Measurements from ENCODE around the gene CLDND1.
"Not testable (repeated sequence)": the region's sequence is repeated elsewhere in the genome, so short reads cannot be mapped to it uniquely, and the experiment has no call there.

The CLDND1 gene

DNA sequence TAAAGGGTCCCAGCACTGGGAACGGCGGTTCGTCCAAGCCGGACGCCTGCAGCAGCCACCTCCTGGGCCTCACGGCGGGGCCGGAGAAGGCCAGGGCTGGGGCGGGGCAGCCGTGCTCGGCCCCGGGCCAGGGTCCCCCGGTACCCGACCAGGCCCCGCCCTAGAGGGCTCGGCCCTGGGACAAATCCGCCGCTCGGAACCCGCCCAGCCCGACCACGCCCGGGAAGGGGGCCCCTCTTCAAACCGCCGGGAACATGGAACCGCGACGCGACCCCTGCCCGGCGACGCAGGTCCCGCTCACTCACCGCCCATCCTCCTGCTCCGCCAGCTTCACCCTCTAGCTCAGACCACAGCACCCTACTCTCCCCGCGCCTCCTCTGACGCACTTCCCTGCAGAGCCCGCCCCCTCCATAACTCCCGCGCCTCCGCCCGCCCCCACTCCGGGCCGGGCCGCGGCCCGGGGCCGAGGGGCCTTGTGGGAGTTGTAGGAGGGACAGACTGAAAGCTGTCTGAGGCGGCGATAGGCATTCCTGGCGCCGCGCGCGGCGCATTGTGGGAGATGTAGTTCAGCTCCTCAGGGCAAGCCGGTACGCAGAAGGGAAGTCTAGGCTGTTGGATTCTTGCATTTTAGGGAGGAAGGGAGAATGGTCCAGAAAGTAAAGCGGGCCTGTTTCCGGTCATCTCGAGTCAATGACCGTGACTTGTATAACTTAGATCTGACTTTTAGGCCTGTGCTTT is at the start of gene CLDND1:
Gene CLDND1 (minus strand): TSS at position 359 of the 738 bp plus-strand sequence. CDS start 1,478 bp downstream, outside the sequence.
- DNase-seq (ENCODE audit: low spot score) = peak; percentile 95

DNA sequence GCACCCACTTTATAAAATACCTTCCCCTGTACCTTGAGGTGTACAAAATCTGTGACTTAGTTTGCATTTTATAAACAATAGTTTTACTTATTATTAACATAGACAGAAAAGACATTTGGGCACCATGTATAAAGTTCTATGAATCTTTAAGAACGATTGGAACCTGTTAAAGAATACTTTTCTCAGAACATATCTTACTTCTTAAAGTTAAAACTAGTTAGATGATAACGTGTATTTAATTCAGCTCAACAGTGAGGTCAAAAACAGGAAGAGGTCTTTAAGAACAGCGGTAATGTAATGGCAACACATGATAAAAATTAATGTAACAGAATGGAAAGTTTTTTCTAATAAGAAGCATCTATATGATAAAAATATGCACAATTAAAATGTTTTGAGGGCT is 45.7 kb upstream of the CLDND1 start:
- no peak for DNase-seq (ENCODE audit: low spot score)

DNA sequence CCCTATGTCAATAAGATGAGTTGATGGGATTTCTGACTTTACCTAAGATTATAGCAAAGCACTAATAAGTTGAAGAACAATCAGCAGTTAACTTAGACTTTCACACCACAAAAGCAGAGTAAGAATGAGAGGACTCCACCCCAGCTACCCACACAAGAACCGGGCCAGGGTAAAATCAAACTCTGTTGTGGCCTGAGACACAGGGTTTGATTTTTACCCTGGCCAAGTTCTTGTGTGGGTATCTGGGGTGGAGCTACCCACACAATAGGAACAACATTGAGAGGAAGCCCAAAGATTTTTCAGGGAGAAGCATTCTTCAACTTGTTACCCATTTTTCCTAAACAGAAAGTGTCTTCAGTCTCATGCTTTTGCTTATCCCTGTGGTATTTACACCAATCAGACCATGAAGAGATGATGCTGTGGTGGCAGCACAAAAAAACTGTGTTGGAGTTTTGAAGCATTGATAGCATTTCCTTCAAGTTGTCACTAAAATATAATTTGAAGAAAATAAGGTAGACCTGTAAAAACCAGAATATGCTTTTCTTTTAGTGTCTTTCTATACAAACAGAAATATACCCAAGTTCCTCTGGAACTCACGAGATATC is 45.1 kb upstream of the CLDND1 start:
- no peak for DNase-seq (ENCODE audit: low spot score)

DNA sequence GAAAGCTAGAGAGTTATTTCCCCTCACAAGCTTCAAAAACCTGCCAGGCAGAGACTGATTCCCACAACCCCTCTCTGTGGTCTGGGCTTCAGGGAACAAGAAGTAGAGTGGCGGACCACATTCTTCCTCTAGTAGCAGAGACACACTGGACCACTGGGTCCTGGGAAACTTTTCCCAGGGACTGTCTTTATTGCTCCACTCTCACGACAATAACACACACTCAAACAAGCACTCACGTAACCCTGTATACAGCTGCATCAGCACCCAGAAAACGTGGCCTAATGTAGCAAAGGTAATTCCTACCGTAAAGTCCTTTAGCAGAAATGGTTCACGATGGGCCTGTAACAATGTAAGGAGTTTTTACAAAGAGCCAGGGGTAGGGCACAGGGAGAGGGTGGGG is 43.1 kb upstream of the CLDND1 start:
- no peak for DNase-seq (ENCODE audit: low spot score)

DNA sequence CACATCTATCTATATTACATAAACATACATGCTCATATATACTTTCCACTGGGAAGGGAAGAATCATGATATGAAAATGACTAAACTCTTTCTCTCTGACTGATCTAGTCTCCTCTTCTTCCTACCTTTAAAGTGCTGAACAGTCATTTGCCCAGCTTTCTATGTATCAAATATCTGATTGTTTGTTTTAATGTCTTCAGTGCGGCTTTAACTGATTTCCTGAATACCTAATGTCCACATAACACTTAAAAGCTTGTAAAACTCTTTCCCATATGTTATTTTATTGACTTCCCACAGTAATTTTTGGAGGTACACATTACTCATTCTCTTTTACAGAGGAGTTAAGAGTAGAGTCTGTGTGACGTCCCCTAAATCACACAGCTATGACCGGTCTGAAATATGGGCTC is 42.5 kb upstream of the CLDND1 start:
- no peak for DNase-seq (ENCODE audit: low spot score)

DNA sequence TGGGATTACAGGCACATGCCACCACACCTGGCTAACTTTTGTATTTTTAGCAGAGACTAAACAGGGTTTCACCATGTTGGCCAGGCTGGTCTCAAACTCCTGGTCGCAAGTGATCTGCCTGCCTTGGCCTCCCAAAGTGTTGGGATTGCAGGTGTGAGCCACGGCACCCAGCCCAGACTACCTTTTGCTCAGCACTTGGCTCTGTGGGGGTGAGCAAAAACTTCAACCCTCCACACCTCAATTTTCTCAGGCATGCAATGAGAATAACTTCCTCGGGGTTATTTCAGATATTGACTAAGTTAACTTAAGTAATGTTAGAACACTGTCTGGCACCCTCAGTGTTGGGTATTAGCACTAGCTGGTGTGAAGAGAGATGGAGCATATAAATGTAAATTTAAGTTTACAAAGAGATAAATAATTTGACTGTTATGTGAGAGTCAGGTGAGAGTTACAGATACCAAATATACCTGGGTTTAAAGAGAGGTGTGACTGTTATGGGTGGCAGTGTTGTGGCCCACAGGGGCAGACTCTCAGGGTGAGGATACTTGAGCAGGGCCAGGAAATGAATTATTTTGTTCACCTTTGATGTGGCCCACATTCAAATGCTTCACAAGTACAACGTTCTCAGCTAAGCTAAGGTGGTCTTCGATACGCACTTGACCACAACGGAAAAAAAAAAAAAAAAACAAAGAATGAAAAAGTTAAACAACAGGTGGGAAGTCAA is 41.7 kb upstream of the CLDND1 start:
- no peak for DNase-seq (ENCODE audit: low spot score)

DNA sequence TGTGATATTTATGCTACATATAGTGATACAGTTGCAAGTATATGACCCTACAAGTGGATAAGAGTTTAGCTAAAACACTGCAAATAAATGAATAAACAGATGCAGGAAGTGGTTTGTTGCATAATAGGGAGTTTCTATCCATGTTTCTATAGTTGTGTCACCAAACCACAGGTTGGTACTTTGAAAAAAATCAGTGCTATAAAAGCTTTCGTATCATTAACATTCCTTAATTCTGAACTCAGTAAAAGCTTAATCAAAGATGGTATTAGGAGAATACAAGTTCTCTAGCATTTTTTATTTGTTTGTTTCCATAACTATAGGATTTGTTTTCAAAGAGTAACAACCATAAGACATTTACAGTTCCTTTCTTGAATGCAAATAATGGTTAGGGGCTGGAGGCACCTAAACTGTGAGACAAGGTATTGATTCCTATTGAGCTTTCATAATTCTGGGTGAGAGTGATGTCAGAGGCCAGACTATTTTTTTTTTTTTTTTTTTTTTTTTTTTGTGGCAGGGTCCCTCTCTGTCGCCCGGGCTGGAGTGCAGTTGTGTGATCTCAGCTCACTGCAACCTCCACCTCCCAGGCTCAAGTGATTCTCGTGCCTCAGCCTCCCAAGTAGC is 41.1 kb upstream of the CLDND1 start:
- no peak for DNase-seq (ENCODE audit: low spot score)

DNA sequence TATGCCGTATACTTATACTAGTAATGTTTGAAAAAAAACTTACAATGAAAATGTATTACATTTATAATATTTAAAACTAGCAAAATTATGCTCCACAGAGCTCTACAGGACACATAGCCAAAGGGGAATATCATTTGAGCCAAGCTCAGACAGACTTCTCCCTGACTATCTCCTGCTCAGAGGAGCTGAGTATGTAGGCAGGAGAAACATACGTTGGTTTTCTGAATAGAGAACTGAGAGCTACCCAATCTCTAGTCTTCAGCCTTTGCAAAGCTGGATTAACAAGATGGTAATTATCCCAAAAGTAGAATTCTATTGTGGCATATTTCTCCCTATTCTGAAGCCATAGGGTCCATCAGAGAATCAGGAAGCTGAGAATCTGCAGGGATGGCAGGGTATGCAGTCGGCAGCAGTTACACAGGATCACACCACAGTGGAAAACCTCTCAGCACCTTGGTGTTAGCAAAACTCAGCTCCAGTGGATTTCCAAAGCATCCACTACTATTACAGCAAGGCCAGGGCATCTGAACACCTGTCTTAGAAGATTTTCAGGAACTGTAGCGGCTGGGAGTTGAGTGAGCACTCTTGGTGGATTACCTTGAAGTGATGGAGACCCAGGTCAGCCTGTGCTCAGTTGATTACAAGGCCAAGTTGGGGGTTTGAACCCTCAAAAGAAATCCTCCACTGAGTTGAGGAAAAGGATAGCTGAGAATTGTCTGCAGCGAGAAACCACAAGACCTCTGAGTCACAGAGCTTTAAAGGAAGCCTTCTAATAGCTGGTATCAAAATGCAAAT is 39.2 kb upstream of the CLDND1 start:
- no peak for DNase-seq (ENCODE audit: low spot score)

DNA sequence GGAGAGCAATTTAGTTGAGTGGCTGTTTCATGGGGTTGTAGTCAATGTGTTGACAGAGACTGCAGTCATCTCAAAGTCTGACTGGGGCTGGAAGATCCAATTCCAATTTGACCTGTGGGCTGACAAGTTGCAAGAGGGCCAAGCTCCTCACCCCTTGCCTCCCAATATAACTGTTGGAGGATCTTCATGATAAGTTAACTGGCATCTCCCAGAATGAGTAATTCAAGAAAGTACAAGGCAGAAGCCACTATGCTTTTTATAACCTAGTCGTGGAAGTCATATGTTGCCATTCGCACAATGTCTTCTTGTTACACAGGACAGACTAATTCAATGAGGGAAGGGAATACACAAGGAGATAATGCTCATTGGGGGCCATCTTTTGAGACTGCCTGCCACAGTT is 38.2 kb upstream of the CLDND1 start:
- DNase-seq (ENCODE audit: low spot score) = no peak

DNA sequence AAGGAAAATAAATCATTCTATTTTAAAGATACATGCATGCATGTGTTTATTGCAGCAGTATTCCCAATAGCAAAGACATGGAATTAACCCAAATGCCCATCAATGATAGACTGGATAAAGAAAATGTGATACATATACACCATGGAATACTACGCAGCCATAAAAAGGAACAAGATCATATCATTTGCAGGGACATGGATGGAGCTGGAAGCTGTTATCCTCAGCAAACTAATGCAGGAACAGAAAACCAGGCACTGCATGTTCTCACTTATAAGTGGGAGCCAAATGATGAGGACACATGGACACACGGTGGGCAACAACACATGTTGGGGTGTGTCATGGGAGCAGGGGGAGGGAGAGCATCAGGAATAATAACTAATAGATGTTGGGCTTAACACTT is 37.1 kb upstream of the CLDND1 start:
- DNase-seq (ENCODE audit: low spot score) = not testable (repeated sequence)

DNA sequence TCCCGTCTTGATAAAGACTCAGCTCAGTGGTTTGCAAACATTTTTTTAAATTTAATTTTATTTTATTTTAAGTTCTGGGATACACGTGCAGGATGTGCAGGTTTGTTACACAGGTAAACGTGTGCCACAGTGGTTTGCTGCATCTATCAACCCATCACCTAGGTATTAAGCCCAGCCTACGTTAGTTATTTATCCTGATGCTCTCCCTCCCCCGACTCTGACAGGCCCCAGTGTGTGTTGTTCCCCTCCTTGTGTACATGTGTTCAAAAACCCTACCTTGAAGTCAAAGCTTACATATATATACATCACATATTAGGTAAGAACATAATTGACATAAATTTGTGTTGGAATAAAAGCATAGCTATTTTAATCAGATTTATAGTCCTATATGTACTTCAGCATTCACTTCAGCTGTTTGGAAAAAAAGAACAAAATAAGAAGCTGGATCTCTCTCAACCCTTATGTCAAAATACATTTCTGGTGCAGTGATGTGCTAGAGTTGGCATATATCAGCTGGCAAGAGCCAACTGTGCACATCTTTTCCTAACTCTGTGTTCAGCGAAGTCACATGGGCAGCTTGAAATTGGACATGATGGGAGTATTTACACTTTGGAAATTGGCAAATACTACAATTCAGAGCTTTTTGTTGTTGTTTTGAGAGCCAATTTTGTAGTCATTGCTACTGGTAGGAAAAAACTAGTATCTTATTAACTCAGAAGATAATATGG is 35.6 kb upstream of the CLDND1 start:
- DNase-seq (ENCODE audit: low spot score) = no peak

DNA sequence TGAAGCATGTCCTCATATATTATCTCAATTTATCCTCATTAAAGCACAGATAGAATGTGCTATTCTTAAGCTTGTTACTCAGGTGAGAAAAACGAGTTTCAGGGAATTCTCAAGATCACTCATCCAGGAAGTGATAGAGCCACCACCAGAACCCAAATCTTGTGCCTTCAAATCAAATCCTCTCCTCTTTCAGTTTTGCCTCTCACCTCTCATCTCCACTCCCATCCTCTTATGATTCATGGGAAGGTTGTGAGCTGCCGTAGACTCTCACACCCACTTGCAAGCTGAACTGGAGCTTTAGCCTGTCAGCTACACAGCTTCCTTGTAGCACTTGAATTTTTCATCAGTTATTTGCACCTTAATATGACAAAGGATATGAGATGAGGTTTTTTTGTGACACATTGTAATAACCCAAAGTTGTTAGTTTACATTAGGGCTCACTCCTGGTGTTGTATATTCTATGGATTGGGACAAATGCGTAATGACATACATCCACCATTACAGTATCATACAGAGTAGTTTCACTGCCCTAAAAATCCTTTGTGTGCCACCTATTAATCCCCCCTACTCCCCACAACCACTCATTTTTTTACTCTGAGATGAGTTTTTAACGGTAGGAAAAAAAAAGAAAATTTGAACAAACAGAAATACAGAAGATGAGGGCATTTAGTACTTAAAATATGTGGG is 34.8 kb upstream of the CLDND1 start:
- no peak for DNase-seq (ENCODE audit: low spot score)

DNA sequence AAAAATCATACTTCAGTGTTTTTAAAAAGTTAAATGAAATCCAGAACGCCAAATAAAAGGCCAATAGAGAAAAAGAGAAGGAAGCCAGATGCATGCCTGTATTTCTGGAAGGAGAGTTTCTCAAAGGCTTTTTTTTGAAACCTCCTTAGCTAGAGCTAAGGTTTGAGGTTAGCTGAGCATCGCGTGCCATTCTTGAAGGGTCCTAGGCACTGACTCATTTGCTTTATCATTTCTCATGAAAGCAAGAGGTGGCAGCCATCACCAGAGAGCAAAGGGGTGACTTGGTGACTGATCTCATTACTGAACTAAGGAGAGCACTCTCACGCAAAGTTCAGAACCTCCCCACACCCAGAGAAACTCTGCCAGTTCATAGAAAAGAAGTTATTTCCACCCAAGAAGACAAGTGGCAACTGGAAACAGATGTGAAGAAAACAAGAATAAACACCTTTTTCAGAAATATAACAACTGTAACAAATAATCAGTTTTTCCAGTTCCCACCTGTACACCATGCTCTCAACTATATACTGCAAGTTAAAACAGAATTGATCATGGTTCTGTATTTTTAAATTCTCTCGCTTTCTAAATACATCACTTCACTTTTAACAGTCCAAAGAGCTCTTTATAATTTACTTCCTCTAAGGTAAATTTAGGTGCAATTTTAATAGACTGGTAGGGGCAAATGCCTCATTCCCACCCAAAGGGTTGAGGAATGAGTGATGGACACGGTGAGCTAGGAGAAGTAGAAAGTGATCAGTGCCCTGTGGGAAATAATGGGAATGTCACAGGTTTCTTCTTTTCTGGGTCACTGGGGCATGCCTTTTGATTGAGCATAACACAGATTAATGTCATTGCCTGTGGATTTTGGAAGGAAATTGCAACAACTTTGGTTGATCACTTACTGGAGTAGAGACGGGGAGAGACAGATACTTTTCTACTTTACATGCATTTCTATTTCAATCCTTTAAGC is 33.7 kb upstream of the CLDND1 start:
- DNase-seq (ENCODE audit: low spot score) = no peak

DNA sequence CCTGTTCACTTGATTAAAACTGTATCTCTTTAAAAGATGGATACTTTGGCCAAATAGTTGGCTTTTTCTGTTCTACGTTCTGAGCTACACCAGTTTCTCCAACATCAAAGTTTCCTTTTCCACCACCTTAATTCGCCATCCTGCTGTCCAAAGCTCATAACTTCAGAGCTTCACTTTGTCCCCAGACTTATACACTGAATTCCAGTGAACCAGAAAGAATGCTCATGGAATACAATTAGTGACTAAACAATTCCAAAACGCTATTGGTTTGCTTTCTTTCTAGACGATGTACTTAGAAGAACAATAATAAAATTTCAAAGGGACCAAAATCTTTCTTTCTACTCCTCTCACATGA is 32.3 kb upstream of the CLDND1 start:
- no peak for DNase-seq (ENCODE audit: low spot score)

DNA sequence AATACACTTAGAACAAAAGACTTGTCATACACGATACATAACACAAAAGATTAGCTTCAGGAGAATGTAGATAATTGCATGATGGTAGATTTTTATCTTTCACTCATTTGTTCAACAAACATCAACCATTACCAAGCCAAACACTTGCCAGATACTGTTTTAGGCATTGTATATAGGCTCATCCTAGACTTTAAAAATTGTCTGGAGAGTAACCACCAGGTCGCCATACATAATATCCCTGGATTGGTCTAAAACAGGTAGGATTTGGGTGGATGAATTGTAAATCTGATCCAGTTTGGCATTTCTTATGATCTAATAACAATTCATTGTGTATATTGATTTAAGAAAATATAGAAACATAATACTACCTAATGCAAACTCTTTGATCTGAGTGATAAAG is 31.9 kb upstream of the CLDND1 start:
- DNase-seq (ENCODE audit: low spot score) = no peak

DNA sequence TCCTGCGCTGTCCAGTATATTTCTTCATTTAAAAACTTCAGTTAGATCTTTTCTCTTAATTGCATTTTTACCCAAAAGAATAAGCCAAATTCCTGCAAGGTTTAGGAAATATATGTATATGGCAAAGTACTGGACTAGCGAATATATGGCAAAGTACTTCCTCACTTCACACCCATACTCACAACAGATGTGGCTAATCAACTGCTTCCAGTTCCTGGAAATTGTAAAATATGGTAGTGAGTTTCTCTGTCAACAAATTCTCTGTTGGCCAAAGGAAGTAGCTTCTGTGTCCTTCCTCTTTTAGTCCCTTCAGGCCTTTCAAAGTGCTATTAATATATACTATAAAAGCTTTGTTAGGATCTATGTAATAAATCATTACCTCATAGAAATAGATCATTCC is 31.1 kb upstream of the CLDND1 start:
- no peak for DNase-seq (ENCODE audit: low spot score)

DNA sequence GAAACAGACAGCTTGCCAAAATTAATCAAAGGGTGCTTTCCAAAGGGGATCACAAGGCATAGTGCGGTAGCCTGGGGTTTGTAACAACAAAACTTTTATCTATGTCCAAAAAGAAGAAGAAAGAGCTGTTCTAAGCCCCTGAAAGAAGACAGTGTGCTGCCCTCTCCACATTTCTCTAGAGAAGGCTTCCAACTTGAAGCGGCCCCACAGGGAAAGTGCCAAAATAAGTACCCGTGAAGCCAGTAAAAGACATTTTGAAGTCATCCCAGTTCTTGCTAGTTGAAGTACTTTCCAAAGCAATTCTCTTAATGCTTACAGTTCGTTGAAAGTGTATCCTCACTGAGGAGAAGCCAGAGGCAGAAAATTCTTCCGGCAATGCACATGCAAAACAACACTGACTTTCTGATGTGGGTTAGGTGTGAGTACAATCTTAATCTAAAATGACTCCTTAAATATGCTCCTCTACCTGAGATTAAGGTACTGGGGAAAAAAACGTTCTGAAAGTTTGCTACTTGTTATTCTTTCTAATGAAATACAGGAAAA is 30.4 kb upstream of the CLDND1 start:
- DNase-seq (ENCODE audit: low spot score) = no peak

DNA sequence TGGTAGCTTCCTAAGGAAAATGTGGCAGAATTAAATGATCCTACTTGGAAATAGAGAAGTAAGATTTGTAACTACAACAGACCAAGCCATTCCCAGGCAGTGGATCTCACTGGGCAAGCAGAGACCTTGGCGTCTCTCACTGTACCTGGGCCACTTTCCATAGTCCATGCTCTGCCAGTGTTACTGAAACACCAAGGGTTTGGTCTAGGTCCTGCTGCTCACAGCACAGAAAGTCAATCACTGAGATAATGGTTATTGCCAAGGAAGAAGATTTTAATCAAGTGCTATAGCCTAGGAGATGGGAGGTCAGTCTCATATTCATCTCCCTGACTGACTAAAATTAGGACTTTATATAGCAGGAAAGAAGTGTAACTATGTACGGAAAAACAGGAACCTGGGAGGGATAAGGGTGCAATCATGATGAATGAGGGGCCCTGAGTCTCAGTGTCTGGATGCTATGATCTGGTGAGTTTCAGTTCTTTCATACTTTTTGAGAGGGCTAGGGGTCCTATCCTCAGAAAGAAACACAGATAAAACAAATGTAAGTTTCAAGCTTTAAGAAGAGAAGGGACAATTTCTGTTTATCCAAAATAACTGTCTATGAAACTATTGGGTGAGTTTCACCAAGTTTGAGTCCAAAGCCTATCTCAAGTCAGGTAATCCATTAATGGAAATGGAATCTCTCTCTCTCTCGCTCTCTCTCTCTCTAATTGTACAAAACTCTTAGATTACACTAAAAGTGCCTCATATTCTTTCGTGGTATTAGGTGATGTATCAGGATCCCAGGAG is 29.7 kb upstream of the CLDND1 start:
- DNase-seq (ENCODE audit: low spot score) = no peak

DNA sequence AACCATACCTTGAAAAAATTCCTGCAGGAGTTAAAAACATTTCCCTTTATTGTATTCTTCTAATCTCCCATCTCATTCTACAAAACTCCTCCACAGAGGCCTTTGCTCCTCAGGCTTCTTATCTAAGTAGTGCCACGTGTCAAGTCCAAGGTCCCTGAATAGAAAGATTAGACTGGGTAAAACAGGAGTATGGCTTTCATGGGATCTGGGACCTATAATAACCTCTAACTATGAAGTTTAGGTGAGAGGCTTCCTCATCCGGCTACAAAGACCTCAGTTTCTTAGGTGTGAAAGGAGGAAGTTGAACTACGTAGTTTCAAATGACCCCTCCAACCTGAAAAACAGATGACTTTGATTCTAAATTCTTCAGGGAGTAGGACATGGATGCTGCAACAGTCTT is 29.1 kb upstream of the CLDND1 start:
- DNase-seq (ENCODE audit: low spot score) = peak; percentile 40
